ENCODE measurements around the gene NRXN2.

Gene NRXN2

DNA sequence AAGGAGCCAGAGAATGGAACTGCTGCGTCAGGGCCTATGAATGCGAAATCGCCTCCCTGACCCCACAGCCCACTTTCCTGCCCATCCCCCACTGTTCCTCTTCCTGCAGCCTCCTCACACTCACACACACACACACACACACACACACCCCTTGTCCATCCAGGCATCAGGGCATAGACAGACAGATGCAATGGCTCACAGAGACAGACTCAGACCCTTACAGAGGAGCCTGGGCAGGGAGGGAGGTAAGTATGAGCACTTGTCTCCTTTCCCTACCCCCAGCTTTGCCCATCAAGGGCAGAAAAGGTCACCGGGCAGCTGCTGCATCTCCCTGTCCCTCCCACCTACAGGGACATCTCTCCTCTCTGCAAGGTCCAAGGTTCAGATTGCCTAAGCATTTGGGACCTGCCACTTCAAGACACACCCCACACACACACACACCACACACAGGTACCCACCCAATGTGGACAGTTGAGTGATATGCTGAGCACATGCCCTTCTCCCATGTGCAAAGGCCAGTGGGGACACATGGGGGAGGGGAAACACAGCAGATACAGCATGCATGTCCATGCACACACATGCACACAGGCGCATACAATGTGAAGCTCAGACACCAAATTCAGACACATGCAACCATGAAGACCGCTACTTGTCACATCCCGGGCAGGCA lies 2.0 kb upstream of the NRXN2 start:
- H3K9me3 ChIP-seq (ENCODE audit: insufficient read depth, low read depth, low read length) = no peaks in the 10 kb centered on the region
- no peak overlapping the region for H3K27ac ChIP-seq (ENCODE audit: low read depth, low read length)
- H3K4me1 ChIP-seq (ENCODE audit: insufficient read depth, low read length) = peaks cover 30% of the 10 kb centered on the region
- H3K9ac ChIP-seq (ENCODE audit: low read depth, low read length) = no peak overlapping the region
- WGBS = 85% methylated on average over 7 of the region's 7 CpGs
- H3K27me3 ChIP-seq (ENCODE audit: insufficient read depth, low read length) = peaks cover 26% of the 10 kb centered on the region
- H3K4me3 ChIP-seq (ENCODE audit: low read length) = no peak overlapping the region
- no peaks in the 10 kb centered on the region for H3K36me3 ChIP-seq (ENCODE audit: insufficient read depth, low read length)

DNA sequence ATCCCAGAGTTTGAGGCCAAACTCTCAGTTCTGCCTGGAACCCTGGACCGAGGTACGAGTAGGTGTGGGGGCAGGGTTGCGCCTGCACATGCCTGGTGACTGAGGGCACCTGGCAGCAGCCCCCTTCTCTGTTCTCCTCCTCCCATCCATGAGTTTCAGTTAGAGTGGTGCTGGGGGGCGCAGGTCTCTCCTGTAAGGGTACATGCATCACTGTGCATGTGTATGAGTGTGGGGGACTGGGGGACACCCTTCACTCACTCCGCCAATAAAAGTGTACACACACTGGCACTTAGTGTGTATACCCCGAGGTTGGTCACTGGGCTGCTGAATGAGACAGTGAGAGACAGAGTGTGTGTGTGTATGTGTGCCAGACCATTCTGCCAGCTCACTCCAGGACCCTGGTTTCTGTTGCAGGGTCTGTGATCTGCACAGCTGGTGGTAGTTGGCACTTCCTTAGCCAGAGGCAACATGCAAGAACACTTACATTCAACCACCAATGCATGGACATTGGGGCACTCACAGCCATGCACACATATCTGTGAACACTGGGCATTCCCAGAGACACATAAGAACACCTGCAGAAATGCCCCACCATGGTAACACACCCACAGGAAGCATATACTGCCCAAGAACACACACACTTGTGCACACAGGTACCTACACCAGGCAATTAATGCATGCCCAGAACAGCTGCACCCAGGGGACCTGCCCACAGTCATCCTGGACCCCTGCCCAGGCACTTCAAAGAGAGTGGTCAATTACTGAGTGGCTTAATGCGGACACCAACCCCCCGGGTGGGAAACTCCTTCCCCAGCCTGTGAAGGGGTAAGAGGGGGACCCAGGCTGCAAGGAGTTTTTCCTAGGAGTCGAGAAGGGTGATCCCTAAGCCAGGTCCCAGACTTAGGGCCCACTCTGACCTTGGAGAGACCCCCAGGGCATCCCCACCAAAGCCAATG lies 1.2 kb upstream of the NRXN2 start:
- H3K9ac ChIP-seq (ENCODE audit: low read depth, low read length) = no peak overlapping the region
- no peak overlapping the region for H3K4me3 ChIP-seq (ENCODE audit: low read length)
- no peaks in the 10 kb centered on the region for H3K9me3 ChIP-seq (ENCODE audit: insufficient read depth, low read depth, low read length)
- WGBS = 76% methylated on average over 9 of the region's 9 CpGs
- H3K27ac ChIP-seq (ENCODE audit: low read depth, low read length) = no peak overlapping the region
- H3K27me3 ChIP-seq (ENCODE audit: insufficient read depth, low read length) = peaks cover 29% of the 10 kb centered on the region
- H3K36me3 ChIP-seq (ENCODE audit: insufficient read depth, low read length) = no peaks in the 10 kb centered on the region
- H3K4me1 ChIP-seq (ENCODE audit: insufficient read depth, low read length) = peaks cover 26% of the 10 kb centered on the region

DNA sequence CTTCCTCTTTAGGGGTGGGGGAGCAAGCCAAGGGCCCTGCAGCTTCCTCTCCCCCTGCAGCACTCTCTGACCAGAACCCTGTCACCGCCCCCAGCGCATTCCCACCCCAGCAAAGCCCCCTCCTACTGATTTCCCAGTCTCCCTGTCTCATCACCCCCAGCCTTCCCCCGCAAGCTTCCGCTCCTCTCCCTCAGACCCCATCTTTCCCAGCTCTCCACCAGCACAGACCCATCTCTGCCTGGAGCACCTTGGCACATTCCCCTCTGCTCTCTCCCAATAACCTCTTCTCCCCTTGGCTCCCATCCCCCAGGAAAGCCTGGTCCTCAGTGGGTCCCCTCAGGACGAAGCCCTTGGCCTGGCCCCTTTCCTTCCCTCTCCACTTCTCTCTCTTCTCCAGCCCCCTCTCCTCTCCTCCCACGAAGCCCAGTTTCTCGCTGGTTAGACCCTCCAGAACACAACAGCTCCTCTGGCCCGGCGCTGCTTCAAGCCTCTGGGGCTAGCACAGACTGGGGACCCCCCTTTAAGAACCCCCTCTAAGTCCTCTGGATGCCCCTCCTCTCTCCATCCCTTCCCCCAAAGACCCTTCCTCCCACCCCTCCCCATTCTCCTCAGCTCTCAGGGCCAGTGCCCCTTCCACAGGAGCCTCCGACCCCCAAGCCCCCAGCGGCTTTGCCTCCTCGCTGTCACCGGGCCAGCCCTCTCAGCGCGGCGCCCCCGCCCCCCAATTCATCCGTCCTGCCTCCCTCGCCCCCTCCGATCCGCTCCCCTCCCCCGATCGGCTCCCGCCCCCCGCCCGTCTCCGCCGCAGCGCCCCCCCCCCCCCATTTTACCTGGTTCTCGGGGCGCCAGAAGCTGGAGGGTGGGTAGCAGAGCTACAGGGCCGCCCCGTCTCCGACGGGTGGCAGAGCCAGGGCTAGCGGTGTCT lies 594 bp downstream of the NRXN2 start:
- Histone ChIP-seq H3K4me3 (ENCODE audit: low read length) (no peak overlapping the region), H3K9ac (ENCODE audit: low read depth, low read length) (no peak overlapping the region), H3K9me3 (ENCODE audit: insufficient read depth, low read depth, low read length) (no peaks in the 10 kb centered on the region), H3K4me1 (ENCODE audit: insufficient read depth, low read length) (peaks cover 26% of the 10 kb centered on the region), H3K27ac (ENCODE audit: low read depth, low read length) (no peak overlapping the region), H3K27me3 (ENCODE audit: insufficient read depth, low read length) (peaks cover 30% of the 10 kb centered on the region), H3K36me3 (ENCODE audit: insufficient read depth, low read length) (no peaks in the 10 kb centered on the region)
- WGBS = 21% methylated on average over 22 of the region's 36 CpGs

DNA sequence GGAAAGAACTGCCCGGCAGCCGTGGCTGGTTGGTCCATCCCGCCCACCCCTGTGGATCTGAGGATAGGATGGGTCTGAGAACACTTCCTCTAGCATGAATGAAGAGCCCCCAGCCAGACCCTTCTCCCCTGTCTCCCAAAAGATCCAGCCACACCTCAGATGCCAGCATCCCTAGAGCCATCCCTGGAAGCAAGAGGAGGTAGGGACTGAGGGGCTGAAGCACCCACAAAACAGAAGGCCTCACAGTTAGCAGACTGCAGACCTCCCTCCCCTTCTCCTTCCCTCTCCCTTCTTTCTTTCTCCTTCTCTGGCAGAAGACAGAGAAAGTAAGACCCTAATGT lies 1.7 kb downstream of the NRXN2 start:
- peaks cover 37% of the 10 kb centered on the region for H3K27me3 ChIP-seq (ENCODE audit: insufficient read depth, low read length)
- H3K27ac ChIP-seq (ENCODE audit: low read depth, low read length) = no peak overlapping the region
- no peak overlapping the region for H3K4me3 ChIP-seq (ENCODE audit: low read length)
- H3K9ac ChIP-seq (ENCODE audit: low read depth, low read length) = no peak overlapping the region
- 48% methylated on average over 3 of the region's 3 CpGs for WGBS
- H3K36me3 ChIP-seq (ENCODE audit: insufficient read depth, low read length) = no peaks in the 10 kb centered on the region
- peaks cover 22% of the 10 kb centered on the region for H3K4me1 ChIP-seq (ENCODE audit: insufficient read depth, low read length)
- no peaks in the 10 kb centered on the region for H3K9me3 ChIP-seq (ENCODE audit: insufficient read depth, low read depth, low read length)

DNA sequence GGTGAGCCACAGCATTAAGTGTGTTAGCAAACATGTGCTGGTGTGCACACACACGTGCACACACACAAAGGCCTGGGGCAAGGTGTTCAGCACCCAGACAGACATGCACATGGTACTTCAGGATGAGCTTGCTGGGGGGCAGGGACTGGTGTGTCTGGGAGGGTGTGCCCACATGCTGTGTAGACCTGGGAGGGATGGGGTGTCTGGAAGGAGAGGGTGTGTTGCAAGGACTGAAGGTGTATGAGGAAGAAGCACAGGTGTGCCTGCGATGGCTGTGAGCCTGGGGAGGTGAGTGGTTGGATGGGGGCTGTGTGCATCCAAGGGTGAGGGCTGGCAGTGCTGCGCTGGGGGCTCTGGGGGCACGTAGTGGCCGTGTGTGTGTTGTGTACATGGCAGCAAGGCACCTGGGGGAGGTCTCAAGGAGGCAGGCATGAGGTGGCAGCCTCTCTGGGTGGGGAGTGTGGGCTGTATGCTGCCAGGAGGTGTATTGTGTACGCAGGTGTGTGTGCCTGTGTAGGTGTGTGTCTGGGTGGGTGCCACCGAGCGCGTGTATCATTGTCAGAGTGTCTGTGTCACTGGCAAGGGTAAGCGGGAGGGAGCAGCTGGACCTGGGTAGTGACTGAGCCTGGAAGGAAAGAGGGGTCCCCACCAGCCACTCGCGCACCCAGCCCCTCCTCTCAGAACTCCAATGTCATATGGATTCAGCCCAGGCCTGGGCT lies 2.2 kb downstream of the NRXN2 start:
- peaks cover 16% of the 10 kb centered on the region for H3K4me1 ChIP-seq (ENCODE audit: insufficient read depth, low read length)
- H3K9me3 ChIP-seq (ENCODE audit: insufficient read depth, low read depth, low read length) = no peaks in the 10 kb centered on the region
- H3K27me3 ChIP-seq (ENCODE audit: insufficient read depth, low read length) = peaks cover 39% of the 10 kb centered on the region
- WGBS = 85% methylated on average over 12 of the region's 12 CpGs
- no peak overlapping the region for H3K4me3 ChIP-seq (ENCODE audit: low read length)
- no peak overlapping the region for H3K9ac ChIP-seq (ENCODE audit: low read depth, low read length)
- no peaks in the 10 kb centered on the region for H3K36me3 ChIP-seq (ENCODE audit: insufficient read depth, low read length)
- no peak overlapping the region for H3K27ac ChIP-seq (ENCODE audit: low read depth, low read length)

DNA sequence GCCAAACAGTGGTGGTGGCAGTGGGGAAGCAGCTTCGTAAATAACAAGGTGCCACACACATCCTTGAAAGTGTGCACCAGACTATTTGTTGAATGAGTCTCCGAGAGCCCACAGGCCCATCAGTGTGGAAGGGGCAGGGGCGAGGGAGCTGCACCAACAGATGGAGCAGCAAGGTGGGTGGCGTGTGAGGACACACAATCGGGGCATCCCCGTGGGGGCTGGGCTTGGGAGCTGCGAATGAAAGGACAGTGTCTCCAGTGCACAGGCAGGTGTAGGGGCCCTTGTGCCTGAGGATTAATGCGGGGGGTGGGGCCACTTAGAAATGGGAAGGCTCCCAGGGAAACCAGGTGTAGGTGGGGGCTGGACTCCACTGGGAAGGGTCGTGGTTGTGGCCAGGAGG lies 2.8 kb downstream of the NRXN2 start:
- Histone ChIP-seq H3K9ac (ENCODE audit: low read depth, low read length) (no peak overlapping the region), H3K27me3 (ENCODE audit: insufficient read depth, low read length) (peaks cover 45% of the 10 kb centered on the region), H3K4me1 (ENCODE audit: insufficient read depth, low read length) (peaks cover 12% of the 10 kb centered on the region), H3K36me3 (ENCODE audit: insufficient read depth, low read length) (no peaks in the 10 kb centered on the region), H3K9me3 (ENCODE audit: insufficient read depth, low read depth, low read length) (no peaks in the 10 kb centered on the region), H3K27ac (ENCODE audit: low read depth, low read length) (no peak overlapping the region), H3K4me3 (ENCODE audit: low read length) (no peak overlapping the region)
- WGBS = 77% methylated on average over 9 of the region's 9 CpGs

DNA sequence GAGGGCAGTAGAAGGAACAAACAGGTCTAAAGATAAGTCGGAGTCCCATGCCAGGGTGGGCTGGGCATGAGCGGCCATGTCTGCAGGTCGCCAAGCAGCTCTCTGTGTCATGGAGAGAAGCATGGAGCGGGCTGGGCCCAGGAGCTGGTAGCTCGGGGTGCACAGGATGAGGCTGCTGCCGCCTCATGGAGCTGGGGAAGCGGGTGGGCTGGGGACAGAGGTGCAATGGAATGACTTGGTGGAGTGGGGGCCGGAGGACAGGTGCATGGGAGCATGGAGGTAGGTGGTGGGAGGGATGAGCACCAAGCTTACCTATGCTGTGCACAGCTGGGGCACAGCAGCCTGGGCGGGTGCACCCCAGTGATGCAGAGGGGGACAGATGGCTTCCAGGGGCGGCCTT lies 3.6 kb downstream of the NRXN2 start:
- no peaks in the 10 kb centered on the region for H3K36me3 ChIP-seq (ENCODE audit: insufficient read depth, low read length)
- no peaks in the 10 kb centered on the region for H3K9me3 ChIP-seq (ENCODE audit: insufficient read depth, low read depth, low read length)
- 89% methylated on average over 10 of the region's 10 CpGs for WGBS
- H3K4me1 ChIP-seq (ENCODE audit: insufficient read depth, low read length) = peaks cover 7% of the 10 kb centered on the region
- no peak overlapping the region for H3K27ac ChIP-seq (ENCODE audit: low read depth, low read length)
- H3K9ac ChIP-seq (ENCODE audit: low read depth, low read length) = no peak overlapping the region
- H3K4me3 ChIP-seq (ENCODE audit: low read length) = no peak overlapping the region
- H3K27me3 ChIP-seq (ENCODE audit: insufficient read depth, low read length) = peaks cover 53% of the 10 kb centered on the region

DNA sequence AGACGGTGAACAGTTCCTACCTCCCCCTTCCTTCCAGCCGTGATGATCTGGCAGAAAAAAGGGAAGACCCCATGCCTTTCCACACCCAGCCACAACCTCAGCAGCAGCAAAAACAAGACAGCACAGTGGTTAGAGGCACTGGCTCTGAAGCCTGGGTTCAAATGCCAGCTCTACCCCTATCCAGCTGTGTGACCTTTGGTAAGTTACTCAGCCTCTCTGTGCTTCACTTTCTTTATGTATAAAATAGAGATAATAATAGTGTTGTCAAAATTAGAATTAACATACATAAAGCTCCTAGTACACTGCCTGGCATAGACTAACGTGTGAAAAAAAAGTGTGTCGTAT lies 4.2 kb downstream of the NRXN2 start:
- Histone ChIP-seq H3K4me1 (ENCODE audit: insufficient read depth, low read length) (peaks cover under 1% of the 10 kb centered on the region; the same call in 1 of the 2 replicates), H3K27me3 (ENCODE audit: insufficient read depth, low read length) (peaks cover 60% of the 10 kb centered on the region), H3K9ac (ENCODE audit: low read depth, low read length) (no peak overlapping the region), H3K27ac (ENCODE audit: low read depth, low read length) (no peak overlapping the region), H3K36me3 (ENCODE audit: insufficient read depth, low read length) (no peaks in the 10 kb centered on the region), H3K9me3 (ENCODE audit: insufficient read depth, low read depth, low read length) (no peaks in the 10 kb centered on the region), H3K4me3 (ENCODE audit: low read length) (no peak overlapping the region)
- WGBS = 72% methylated on average over 2 of the region's 4 CpGs

DNA sequence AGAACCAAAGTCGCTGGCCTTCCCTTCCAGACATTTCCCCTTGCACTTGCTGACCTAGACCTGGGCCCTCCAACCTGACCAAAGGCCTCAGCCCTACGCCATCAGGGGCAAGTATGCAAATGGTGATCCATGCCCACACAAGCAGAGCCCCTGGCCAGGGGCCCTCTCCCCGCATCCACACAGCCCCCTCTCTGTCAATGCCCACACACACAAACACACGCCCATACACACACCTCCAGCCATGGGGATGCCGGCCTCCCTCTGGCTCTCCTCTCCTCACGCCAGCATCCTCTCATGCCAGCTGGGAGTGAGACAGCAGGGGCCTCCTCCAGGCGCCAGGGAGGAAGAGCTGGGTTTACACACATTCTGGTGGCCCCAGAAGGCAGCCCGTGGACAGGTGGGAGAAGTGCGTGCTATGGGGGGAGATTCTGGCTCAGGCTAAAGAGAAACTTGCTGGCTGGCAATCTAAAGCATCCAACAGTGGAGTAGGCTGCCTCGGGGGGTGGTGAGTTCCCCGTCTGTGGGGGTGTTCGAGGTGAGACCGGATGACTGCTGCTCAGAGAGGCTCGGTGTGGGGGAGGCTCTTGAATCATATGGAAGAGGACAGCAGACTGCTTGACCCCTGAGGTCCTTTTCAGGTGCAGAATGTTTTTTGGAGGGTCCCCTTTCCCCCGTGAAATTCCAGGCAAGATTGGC lies 4.8 kb downstream of the NRXN2 start:
- Histone ChIP-seq H3K9ac (ENCODE audit: low read depth, low read length) (no peak overlapping the region), H3K27me3 (ENCODE audit: insufficient read depth, low read length) (peaks cover 65% of the 10 kb centered on the region), H3K36me3 (ENCODE audit: insufficient read depth, low read length) (no peaks in the 10 kb centered on the region), H3K27ac (ENCODE audit: low read depth, low read length) (no peak overlapping the region), H3K4me3 (ENCODE audit: low read length) (no peak overlapping the region), H3K9me3 (ENCODE audit: insufficient read depth, low read depth, low read length) (no peaks in the 10 kb centered on the region), H3K4me1 (ENCODE audit: insufficient read depth, low read length) (no peaks in the 10 kb centered on the region; the same call in 1 of the 2 replicates)
- WGBS = 86% methylated on average over 15 of the region's 15 CpGs

DNA sequence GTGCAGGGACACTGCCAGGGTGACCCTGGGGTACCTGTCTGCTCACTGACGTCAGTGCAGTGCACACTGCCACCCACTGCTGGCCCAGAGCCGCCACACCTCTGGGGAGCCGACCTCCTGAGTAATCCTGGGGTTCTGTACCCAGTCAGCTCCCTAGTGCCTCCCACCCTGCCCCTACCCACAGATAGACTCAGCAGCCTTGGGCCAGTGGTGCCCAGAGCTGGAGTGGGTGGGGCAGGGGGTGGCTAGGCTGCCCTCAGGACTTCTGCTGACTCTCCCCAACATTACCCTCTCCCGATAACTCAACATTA lies 5.8 kb downstream of the NRXN2 start:
- Histone ChIP-seq H3K4me1 (ENCODE audit: insufficient read depth, low read length) (no peaks in the 10 kb centered on the region; the same call in 1 of the 2 replicates), H3K9me3 (ENCODE audit: insufficient read depth, low read depth, low read length) (no peaks in the 10 kb centered on the region), H3K27me3 (ENCODE audit: insufficient read depth, low read length) (peaks cover 71% of the 10 kb centered on the region), H3K36me3 (ENCODE audit: insufficient read depth, low read length) (no peaks in the 10 kb centered on the region), H3K4me3 (ENCODE audit: low read length) (no peak overlapping the region), H3K9ac (ENCODE audit: low read depth, low read length) (no peak overlapping the region), H3K27ac (ENCODE audit: low read depth, low read length) (no peak overlapping the region)
- WGBS = 88% methylated on average over 4 of the region's 4 CpGs
